ENCODE data around the gene TEX47. TPM values are rescaled to one million over a fixed set of nuclear protein-coding genes. Genes with fewer than 3 reads are reported as not detected.

The TEX47 gene
- total RNA-seq, 2 donors from 2014 or later = not detected

DNA sequence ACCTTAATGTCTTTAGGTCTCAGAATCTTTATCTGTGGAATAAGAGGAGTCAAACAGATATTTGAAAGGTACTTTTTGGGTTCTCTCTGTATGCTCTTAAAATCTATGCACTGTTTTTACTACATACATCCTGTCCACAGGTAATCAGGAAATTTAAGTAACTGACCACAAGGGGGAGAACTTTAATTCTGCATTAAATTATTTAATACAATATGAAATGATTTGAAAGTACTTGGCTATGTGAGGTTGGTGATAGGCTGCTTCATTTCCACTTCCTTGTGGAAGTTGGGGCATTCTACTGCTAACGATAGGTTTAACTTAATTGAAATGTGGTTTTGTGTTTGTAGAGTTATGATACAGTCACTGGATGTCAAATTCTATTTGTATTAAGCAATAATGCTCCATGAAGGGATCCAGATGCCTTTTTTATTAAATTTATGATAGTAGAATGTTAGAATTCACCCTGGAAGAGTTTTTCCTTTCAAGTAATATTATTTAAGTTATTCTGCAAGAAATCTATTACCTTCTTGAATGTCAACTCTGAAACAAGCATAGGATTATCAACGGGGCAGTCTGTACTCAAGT lies 6.0 kb downstream of the TEX47 start:
- ATAC-seq (ENCODE audit: insufficient number of reproducible peaks, low FRiP score, low read depth) (no peak), DNase-seq (ENCODE audit: low spot score) (no peak)
- no peaks in the 10 kb centered on the region for H3K9me3 ChIP-seq
- no peak overlapping the region for H3K27ac ChIP-seq
- no peak overlapping the region for H3K4me3 ChIP-seq
- TF ChIP-seq, protein P1, sequence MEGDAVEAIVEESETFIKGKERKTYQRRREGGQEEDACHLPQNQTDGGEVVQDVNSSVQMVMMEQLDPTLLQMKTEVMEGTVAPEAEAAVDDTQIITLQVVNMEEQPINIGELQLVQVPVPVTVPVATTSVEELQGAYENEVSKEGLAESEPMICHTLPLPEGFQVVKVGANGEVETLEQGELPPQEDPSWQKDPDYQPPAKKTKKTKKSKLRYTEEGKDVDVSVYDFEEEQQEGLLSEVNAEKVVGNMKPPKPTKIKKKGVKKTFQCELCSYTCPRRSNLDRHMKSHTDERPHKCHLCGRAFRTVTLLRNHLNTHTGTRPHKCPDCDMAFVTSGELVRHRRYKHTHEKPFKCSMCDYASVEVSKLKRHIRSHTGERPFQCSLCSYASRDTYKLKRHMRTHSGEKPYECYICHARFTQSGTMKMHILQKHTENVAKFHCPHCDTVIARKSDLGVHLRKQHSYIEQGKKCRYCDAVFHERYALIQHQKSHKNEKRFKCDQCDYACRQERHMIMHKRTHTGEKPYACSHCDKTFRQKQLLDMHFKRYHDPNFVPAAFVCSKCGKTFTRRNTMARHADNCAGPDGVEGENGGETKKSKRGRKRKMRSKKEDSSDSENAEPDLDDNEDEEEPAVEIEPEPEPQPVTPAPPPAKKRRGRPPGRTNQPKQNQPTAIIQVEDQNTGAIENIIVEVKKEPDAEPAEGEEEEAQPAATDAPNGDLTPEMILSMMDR (IDR thresholded peaks at IDR 0.05) = no peak
- no peaks in the 10 kb centered on the region for H3K4me1 ChIP-seq (ENCODE audit: control insufficient read depth in 1 of 2, low read depth in 2 of 2)
- H3K36me3 ChIP-seq = no peaks in the 10 kb centered on the region
- H3K27me3 ChIP-seq (replicated peaks; ENCODE audit: insufficient read depth) = no peaks in the 10 kb centered on the region

DNA sequence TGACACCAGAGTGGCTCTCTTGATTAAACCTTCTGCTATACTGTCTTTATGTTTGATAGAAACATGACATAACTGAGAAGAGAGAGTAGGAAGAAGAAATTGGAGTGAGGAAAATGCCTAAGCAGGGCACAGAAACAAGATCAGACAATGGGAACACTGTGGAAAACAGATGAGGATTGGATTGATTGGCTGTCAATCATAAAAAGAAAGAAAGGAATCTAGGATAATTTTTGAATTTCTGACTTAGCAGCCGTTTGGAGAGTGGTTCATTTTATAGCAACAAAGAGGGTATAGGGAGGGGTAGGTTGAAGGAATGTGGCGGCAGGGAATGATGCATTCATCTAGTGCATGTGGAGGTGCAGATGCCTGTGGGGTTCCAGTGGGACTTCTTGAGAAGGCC lies 7.8 kb downstream of the TEX47 start:
- Histone ChIP-seq H3K9me3 (no peaks in the 10 kb centered on the region), H3K36me3 (no peaks in the 10 kb centered on the region), H3K4me1 (ENCODE audit: control insufficient read depth in 1 of 2, low read depth in 2 of 2) (no peaks in the 10 kb centered on the region), H3K4me3 (no peak overlapping the region), H3K27ac (no peak overlapping the region), H3K27me3 (replicated peaks; ENCODE audit: insufficient read depth) (no peaks in the 10 kb centered on the region)
- TF ChIP-seq, protein P1 (IDR thresholded peaks at IDR 0.05) = no peak
- ATAC-seq (ENCODE audit: insufficient number of reproducible peaks, low FRiP score, low read depth) (no peak), DNase-seq (ENCODE audit: low spot score) (no peak)

DNA sequence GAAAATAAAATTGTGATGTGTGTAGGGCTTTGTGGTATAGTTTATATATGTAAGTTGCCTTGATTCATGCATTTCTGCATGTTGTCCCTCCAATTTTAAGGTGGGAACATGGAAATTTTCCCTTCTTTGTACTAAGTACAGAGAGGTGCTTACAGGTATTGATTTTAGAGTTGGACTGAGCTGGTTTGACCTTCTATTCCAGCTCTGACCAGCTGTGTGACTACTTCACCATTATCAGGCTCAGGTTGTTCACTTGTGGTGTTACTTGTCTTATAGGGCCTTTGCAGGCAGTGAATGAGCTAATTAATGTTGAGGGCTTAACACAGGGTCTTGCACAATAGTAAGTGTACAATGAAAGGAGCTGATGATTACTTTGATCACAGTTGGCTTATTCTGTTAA lies 19.7 kb downstream of the TEX47 start:
- H3K9me3 ChIP-seq = no peaks in the 10 kb centered on the region
- TF ChIP-seq, protein P1 (IDR thresholded peaks at IDR 0.05) = no peak
- no peaks in the 10 kb centered on the region for H3K36me3 ChIP-seq
- no peaks in the 10 kb centered on the region for H3K27me3 ChIP-seq (replicated peaks; ENCODE audit: insufficient read depth)
- no peak overlapping the region for H3K4me3 ChIP-seq
- no peak overlapping the region for H3K27ac ChIP-seq
- no peak for DNase-seq (ENCODE audit: low spot score)
- H3K4me1 ChIP-seq (ENCODE audit: control insufficient read depth in 1 of 2, low read depth in 2 of 2) = no peaks in the 10 kb centered on the region
- no peak for ATAC-seq (ENCODE audit: insufficient number of reproducible peaks, low FRiP score, low read depth)

DNA sequence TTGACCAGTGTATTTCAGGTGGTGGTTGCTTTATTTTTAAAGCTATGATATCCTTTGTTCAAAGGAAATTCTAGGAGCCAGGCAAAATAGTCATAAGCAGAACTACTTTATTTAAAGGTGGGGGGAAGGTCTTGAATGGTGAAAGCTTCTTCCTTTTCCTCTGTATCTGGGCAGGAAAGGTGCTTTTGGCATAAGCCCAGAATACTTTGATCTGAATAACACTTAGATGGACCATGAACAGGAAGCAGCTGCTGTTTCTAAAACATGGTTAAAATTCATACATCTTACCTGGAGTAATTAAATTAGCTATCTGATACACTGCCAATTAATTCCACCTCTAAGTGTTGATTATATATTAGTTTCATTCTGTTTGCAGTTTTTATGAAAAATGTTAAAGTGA lies 22.8 kb downstream of the TEX47 start:
- no peaks in the 10 kb centered on the region for H3K36me3 ChIP-seq
- no peaks in the 10 kb centered on the region for H3K4me1 ChIP-seq (ENCODE audit: control insufficient read depth in 1 of 2, low read depth in 2 of 2)
- no peak for ATAC-seq (ENCODE audit: insufficient number of reproducible peaks, low FRiP score, low read depth)
- TF ChIP-seq, protein P1 (IDR thresholded peaks at IDR 0.05) = no peak
- no peak overlapping the region for H3K4me3 ChIP-seq
- H3K27me3 ChIP-seq (replicated peaks; ENCODE audit: insufficient read depth) = no peaks in the 10 kb centered on the region
- no peaks in the 10 kb centered on the region for H3K9me3 ChIP-seq
- H3K27ac ChIP-seq = no peak overlapping the region
- no peak for DNase-seq (ENCODE audit: low spot score)

DNA sequence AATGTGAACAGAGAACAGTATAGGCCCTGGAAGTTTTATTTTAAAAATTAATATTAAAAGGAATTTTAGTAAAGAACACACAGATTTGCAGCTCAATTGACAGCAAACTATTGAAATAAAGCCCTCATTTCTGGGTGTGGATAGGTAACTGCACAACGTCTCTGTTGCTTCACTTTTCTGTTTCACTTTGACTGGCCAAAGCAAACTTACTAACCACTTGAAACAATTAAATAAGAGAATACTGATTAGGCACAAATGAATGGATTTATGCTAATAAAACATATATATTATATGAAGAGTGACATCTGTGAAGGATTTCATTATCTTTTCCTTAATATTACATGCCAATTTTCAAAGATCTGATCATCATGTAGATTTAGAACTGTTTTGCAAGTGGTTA lies 24.1 kb downstream of the TEX47 start:
- no peak for DNase-seq (ENCODE audit: low spot score)
- ATAC-seq (ENCODE audit: insufficient number of reproducible peaks, low FRiP score, low read depth) = no peak
- H3K4me3 ChIP-seq = no peak overlapping the region
- TF ChIP-seq, protein P1 (IDR thresholded peaks at IDR 0.05) = no peak
- H3K9me3 ChIP-seq = no peaks in the 10 kb centered on the region
- no peak overlapping the region for H3K27ac ChIP-seq
- no peaks in the 10 kb centered on the region for H3K27me3 ChIP-seq (replicated peaks; ENCODE audit: insufficient read depth)
- H3K36me3 ChIP-seq = no peaks in the 10 kb centered on the region
- H3K4me1 ChIP-seq (ENCODE audit: control insufficient read depth in 1 of 2, low read depth in 2 of 2) = no peaks in the 10 kb centered on the region

Data from thoracic aorta (tissue), 2 donors.